Renal pelvis (tissue), 12 donors: ENCODE results near the gene UBE2D3. TPM values are rescaled to one million over a fixed set of nuclear protein-coding genes. Genes with fewer than 3 reads are reported as not detected.
"Not testable (repeated sequence)": the region's sequence is repeated elsewhere in the genome, so short reads cannot be mapped to it uniquely, and the experiment has no call there.

Experiments used
- DNase-seq: peaks from one replicate; pipeline ENCODE4 v3.0.0-alpha.2; 2013
- long read RNA-seq, 16 experiments: transcript quantifications; one replicate each; lab custom pipeline, GENCODE V29; 2026
- polyA plus RNA-seq, 3 donors: library from polyadenylated mRNA; unstranded; fragments of 120-200 nt; gene quantifications; one replicate each; pipeline ENCODE4 v1.2.1, GENCODE V29; 2013; ENCODE audit not compliant: insufficient read length in 3 of 3

UBE2D3 gene
- polyA plus RNA-seq = 100 to 1,000 TPM; 282 to 294 (median 294) TPM
- long read RNA-seq, donor 1, full-length matches to known transcripts = 64 of 76 reads
- long read RNA-seq, donor 1, partial matches to known transcripts = 12 of 76 reads
- long read RNA-seq, donor 1, other reads (novel, unspliced or antisense) = 0 of 76 reads
- long read RNA-seq, donor 2, full-length matches to known transcripts = 93 of 111 reads
- long read RNA-seq, donor 2, partial matches to known transcripts = 10 of 111 reads
- long read RNA-seq, donor 2, other reads (novel, unspliced or antisense) = 8 of 111 reads
- long read RNA-seq, donor 3, transcript UBE2D3-207 (8 exons, 2,368 nt) = minor isoform, 10 of 86 reads
- long read RNA-seq, donor 3, transcript UBE2D3-210 (8 exons, 3,990 nt) = major isoform, 46 of 86 reads
- long read RNA-seq, donor 3, transcript UBE2D3-208 (8 exons, 2,227 nt) = minor isoform, 6 of 86 reads
- long read RNA-seq, donor 3, partial matches to known transcripts = 15 of 86 reads
- long read RNA-seq, donor 3, other reads (novel, unspliced or antisense) = 8 of 86 reads
- long read RNA-seq, donor 4, transcript UBE2D3-210 (8 exons, 3,990 nt) = major isoform, 57 of 120 reads
- long read RNA-seq, donor 4, transcript UBE2D3-208 (8 exons, 2,227 nt) = minor isoform, 7 of 120 reads
- long read RNA-seq, donor 4, transcript UBE2D3-207 (8 exons, 2,368 nt) = minor isoform, 15 of 120 reads
- long read RNA-seq, donor 4, partial matches to known transcripts = 21 of 120 reads
- long read RNA-seq, donor 4, other reads (novel, unspliced or antisense) = 12 of 120 reads
- long read RNA-seq, donor 5, transcript UBE2D3-210 (8 exons, 3,990 nt) = major isoform, 28 of 39 reads
- long read RNA-seq, donor 5, transcript UBE2D3-207 (8 exons, 2,368 nt) = minor isoform, 6 of 39 reads
- long read RNA-seq, donor 5, partial matches to known transcripts = 0 of 39 reads
- long read RNA-seq, donor 5, other reads (novel, unspliced or antisense) = 0 of 39 reads
- long read RNA-seq, donor 6, full-length matches to known transcripts = 59 of 82 reads
- long read RNA-seq, donor 6, partial matches to known transcripts = 11 of 82 reads
- long read RNA-seq, donor 6, other reads (novel, unspliced or antisense) = 12 of 82 reads
- long read RNA-seq, donor 7, full-length matches to known transcripts = 70 of 290 reads
- long read RNA-seq, donor 7, partial matches to known transcripts = 214 of 290 reads
- long read RNA-seq, donor 7, other reads (novel, unspliced or antisense) = 6 of 290 reads
- long read RNA-seq, donor 8, transcript UBE2D3-210 (8 exons, 3,990 nt) = major isoform, 29 of 41 reads
- long read RNA-seq, donor 8, partial matches to known transcripts = 7 of 41 reads
- long read RNA-seq, donor 8, other reads (novel, unspliced or antisense) = 0 of 41 reads
- long read RNA-seq, donor 9, transcript UBE2D3-207 (8 exons, 2,368 nt) = minor isoform, 8 of 315 reads
- long read RNA-seq, donor 9, transcript UBE2D3-210 (8 exons, 3,990 nt) = major isoform, 60 of 315 reads
- long read RNA-seq, donor 9, transcript UBE2D3-208 (8 exons, 2,227 nt) = minor isoform, 14 of 315 reads
- long read RNA-seq, donor 9, partial matches to known transcripts = 102 of 315 reads
- long read RNA-seq, donor 9, other reads (novel, unspliced or antisense) = 126 of 315 reads
- long read RNA-seq, donor 10, full-length matches to known transcripts = 56 of 222 reads
- long read RNA-seq, donor 10, partial matches to known transcripts = 54 of 222 reads
- long read RNA-seq, donor 10, other reads (novel, unspliced or antisense) = 112 of 222 reads
- long read RNA-seq, donor 11, full-length matches to known transcripts = 46 of 60 reads
- long read RNA-seq, donor 11, partial matches to known transcripts = 9 of 60 reads
- long read RNA-seq, donor 11, other reads (novel, unspliced or antisense) = 5 of 60 reads
- long read RNA-seq, donor 12, full-length matches to known transcripts = 124 of 165 reads
- long read RNA-seq, donor 12, partial matches to known transcripts = 34 of 165 reads
- long read RNA-seq, donor 12, other reads (novel, unspliced or antisense) = 7 of 165 reads
- long read RNA-seq, donor 13, full-length matches to known transcripts = 41 of 59 reads
- long read RNA-seq, donor 13, partial matches to known transcripts = 12 of 59 reads
- long read RNA-seq, donor 13, other reads (novel, unspliced or antisense) = 6 of 59 reads
- long read RNA-seq, donor 14, full-length matches to known transcripts = 102 of 167 reads
- long read RNA-seq, donor 14, partial matches to known transcripts = 47 of 167 reads
- long read RNA-seq, donor 14, other reads (novel, unspliced or antisense) = 18 of 167 reads
- long read RNA-seq, donor 15, full-length matches to known transcripts = 100 of 421 reads
- long read RNA-seq, donor 15, partial matches to known transcripts = 113 of 421 reads
- long read RNA-seq, donor 15, other reads (novel, unspliced or antisense) = 208 of 421 reads
- long read RNA-seq, donor 16, transcript UBE2D3-208 (8 exons, 2,227 nt) = minor isoform, 7 of 316 reads
- long read RNA-seq, donor 16, transcript UBE2D3-207 (8 exons, 2,368 nt) = minor isoform, 12 of 316 reads
- long read RNA-seq, donor 16, transcript UBE2D3-210 (8 exons, 3,990 nt) = major isoform, 79 of 316 reads
- long read RNA-seq, donor 16, partial matches to known transcripts = 195 of 316 reads
- long read RNA-seq, donor 16, other reads (novel, unspliced or antisense) = 18 of 316 reads

DNA sequence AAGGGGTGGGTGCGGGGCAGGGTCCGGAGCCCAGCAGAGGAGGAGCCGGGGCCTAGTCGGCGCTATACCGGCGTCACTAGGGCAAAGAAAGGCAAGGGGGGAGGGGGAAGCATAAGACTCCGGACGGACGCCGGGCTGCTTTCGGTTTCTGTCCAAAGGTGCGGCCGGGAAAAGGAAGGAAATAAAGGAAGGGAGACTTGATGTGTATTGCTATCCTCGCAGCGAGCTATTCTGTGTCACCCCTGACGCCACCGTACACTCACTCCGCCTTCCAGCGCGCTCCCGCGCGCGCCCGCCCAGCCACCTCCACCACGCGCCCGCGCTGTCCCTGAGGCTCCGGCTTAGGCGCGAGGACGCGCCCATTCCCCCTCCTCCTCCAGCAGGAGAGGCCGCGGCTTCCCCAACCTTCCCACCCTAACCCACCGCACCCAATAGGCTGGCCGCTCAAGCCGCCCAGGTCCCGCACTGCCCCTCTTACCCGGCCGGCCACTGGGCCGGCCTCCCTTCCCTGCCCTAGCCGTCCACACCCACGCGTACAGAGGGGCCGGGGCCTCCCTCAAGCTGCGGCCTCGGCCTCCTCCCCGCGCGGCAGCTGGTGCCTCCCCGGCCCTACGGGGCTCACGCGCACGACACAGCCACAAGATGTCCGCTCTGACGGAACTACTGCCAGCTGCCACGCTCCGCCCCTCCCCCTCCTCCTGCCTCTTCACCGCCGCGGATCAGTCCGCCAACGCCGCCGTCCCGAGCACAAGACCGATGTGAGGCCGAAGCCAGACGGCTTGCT, at the start of gene UBE2D3:
Gene UBE2D3 (minus strand): TSS at position 662 of the 784 bp plus-strand sequence. CDS start 1,043 bp downstream, outside the sequence.
- DNase-seq = peak; percentile 93

DNA sequence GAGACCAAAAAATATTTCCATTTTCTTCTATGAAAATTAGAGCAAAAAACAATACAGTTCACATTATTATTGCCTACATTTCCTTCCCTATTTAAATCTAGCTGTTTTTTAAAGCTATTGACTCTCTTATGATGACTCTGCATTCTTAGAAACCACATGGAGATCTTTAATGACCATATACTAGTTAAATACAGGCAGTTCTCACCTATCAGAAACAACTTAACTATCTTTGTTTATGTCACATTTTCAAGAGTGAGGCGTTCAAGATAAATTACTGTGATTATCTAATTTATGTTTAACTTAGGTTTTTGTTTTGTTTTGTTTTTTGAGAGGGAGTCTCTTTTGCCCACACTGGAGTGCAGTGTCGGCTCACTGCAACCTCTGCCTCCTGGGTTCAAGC, 44.4 kb upstream of the UBE2D3 start:
- DNase-seq = no peak

- no peak for DNase-seq
Measured at GRCh38 chr4:102869569-102870197, 42.3 kb upstream of the UBE2D3 start.

DNA sequence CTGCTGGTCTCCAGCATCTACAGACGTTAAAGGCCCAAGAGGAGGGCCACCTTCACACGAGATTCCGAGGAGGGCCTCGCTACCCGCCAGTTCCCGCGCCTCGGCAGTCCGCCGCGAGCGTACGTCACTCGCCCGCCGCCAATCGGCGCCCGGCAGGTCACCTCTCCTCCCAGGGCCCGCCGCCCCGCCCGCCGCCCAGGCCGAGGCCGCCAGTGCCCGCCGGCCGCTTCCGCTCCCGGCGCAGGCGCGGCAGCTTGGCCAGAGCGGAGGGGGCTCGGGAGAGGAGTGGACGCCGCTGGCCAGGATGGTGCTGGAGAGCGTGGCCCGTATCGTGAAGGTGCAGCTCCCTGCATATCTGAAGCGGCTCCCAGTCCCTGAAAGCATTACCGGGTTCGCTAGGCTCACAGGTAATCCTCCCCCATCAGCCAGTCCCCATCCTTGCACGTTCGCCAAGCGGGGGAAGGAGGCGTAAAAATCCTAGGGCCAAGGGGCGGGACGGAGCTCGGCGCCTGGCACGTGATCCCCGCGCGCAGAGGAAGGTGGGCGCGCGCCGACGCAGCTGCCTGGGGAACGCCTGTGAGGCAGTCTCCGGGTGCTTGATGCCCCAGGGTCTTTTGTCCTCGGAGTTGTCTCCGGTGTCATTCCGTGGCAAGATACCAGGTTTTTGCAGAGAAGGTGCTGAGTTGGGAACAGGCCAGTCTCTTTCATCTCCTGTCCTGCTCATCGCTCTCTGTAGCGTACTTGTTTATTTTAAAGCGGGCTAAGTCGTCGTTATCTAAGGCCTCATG, 41.6 kb upstream of the UBE2D3 start, which contains the start of gene CISD2:
Gene CISD2 (plus strand): TSS at position 212 of the 788 bp plus-strand sequence. CDS start 93 bp downstream, at position 305.
- DNase-seq = peak; percentile 91

DNA sequence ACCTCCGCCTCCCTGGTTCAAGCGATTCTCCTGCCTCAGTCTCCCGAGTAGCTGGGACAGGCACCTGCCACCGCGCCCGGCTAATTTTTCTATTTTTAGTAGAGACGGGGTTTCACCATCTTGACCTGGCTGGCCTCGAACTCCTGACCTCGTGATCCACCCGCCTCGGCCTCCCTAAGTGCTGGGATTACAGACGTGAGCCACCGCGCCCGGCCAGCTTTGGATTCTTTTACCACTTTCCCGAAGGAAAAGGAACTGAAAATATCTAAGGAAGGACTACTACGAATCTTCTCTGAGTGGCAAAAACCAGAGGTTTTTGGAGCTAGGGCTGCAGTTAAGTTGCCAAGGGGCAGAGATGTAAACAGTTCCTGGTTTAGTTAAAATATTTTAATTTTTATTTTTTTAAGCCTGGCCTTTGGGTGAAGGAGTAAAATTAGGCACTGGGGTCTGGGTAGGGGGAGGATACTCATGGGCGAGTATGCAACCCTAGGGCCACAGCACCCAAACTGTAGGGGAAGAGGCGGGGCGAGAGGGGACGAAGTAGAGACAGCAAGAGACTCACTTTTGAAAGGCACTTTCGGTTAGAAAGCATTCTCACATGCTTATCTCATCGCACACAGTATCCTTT, 40.9 kb upstream of the UBE2D3 start:
- DNase-seq = no peak

- no peak for DNase-seq
Measured at GRCh38 chr4:102867278-102868152, 40.2 kb upstream of the UBE2D3 start.

- DNase-seq = not testable (repeated sequence)
Measured at GRCh38 chr4:102865327-102865726, 38.0 kb upstream of the UBE2D3 start.

DNA sequence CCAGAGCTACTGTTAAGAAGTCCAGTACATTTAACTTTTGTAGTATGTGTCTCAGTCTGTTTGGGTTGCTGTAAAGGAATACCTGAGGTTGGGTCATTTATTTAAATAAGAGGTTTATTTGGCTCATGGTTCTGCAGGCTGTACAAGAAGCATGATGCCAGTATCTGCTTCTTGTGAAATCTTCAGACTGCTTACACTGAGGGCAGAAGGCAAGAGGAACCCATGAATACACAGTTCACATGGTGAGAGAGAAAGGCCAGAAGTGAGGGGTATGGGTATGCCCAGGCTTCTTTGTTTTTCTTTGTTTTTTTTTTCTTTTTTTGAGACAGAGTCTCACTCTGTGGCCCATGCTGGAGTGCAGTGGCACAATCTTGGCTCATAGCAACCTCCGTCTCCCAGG, 35.4 kb upstream of the UBE2D3 start:
- DNase-seq = no peak

GRCh38 chr4:102862016-102862415, 34.7 kb upstream of the UBE2D3 start:
- no peak for DNase-seq

GRCh38 chr4:102860611-102861324, 33.4 kb upstream of the UBE2D3 start:
- DNase-seq = no peak

- DNase-seq = no peak
Measured at GRCh38 chr4:102858828-102859464, 31.6 kb upstream of the UBE2D3 start.

GRCh38 chr4:102850370-102850769, 23.0 kb upstream of the UBE2D3 start:
- DNase-seq = no peak

DNA sequence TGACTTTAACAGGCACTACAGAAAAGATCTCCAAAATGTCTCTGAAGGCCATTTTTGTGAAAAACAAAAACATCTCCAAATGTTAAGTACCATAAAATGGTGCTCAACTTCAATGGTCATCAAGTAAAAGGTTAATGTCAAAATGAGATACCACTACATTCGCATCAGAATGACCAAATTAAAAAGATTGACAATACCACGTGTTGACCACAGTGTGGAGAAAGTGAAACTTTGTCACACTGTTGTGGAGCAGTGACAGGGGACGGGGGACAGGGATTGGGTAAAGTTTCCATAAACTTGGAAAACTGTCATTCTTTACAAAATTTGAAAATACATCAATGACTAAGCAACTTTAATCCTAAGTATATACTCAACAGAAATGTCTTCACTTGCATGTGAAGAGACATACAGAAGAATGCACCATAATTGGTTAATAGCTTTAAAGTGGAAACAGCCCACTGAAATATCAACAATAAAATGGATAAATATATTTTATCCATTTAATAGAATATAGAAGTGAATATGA, 22.3 kb upstream of the UBE2D3 start:
- DNase-seq = no peak
